EL (cell line): ENCODE results near the gene SYNE1.

Experiments
- DNase-seq: peaks from one replicate; pipeline ENCODE4 v3.0.0-alpha.2; 2016

Gene SYNE1

GRCh38 chr6:152267967-152268845, 369.0 kb downstream of the SYNE1 start:
- peak; percentile 35 for DNase-seq

- no peak for DNase-seq
These were observed 371.5 kb downstream of the SYNE1 start for GRCh38 chr6:152265651-152266050.

DNA sequence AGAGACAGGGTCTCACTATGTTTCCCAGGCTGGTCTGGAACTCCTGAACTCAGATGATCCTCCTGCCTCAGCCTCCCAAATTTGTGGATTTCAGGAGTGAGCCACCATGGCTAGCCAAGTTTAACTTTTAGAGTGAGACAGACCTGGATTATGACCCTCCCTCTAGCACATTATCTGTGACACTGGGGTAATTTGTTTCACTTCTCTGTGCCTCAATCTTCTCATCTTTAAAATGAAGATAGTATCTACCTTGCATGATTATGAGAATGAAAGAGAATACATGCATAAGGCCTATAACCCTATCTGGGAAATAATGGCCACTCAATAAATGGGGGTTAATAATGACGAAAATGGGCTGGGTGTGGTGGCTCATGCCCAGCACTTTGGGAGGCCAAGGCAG, 373.6 kb downstream of the SYNE1 start:
- DNase-seq, result no peak

- DNase-seq, result no peak
These were observed 376.0 kb downstream of the SYNE1 start for GRCh38 chr6:152261179-152261578.

- DNase-seq, result no peak
These were observed 377.9 kb downstream of the SYNE1 start for GRCh38 chr6:152259234-152259633.

- no peak for DNase-seq
These were observed 379.6 kb downstream of the SYNE1 start for GRCh38 chr6:152257581-152257980.

DNA sequence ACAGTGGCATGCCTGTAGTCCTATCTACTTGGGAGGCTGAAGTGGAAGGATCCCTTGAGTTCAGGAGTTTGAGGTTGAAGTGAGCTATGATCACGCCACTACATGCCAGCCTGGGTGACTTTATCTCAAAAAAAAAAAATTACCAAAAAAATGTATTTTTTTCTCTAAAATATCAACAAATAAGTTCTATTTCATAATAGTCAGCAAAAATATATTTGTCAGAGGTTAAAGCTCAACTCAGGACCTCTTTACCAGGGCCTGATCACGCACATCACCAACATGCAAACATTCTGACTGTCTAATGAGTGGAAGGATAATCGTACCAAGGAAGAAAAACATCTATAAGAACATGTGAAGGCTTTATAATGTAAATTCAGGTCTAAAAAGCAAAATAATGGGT, 387.0 kb downstream of the SYNE1 start:
- DNase-seq, result no peak

- DNase-seq, result no peak
These were observed 388.2 kb downstream of the SYNE1 start for GRCh38 chr6:152248980-152249379.

GRCh38 chr6:152246554-152247337, 390.4 kb downstream of the SYNE1 start:
- no peak for DNase-seq

GRCh38 chr6:152244998-152245630, 392.0 kb downstream of the SYNE1 start:
- DNase-seq, result no peak

DNA sequence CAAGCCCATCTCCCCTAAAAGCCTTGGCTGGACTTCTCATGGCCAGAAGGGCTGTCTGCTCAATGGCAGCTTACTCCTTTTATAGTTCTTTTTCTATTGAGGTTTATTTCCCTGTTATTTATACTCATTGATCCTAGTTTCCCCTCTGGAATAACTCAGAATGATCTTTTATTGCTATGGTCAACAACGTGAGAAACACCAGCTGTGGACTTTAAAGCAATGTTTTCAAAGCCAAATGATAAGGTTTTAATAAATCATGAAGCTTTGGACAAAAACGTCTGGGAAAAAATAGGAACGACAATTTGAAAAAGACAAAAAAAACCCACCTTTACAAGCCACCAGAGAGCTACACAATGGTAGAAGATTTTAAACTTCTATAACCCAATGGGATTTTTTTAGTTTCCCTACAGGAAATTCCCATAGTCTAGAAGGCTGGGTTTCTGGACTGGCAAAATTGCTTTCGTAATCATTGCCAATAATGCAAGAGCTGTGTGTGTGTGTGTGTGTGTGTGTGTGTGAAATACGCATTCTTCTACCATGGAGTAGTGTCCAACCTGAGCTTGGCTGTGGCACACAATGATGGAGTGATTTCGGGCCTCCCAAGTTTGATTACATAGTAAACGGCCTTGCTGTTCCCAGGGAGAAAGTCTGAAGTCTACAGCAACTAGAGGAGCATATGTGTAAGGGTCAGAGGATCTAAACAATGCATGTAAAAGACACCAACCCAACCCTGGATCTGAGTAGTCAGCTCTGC, 396.0 kb downstream of the SYNE1 start:
- no peak for DNase-seq

- no peak for DNase-seq
These were observed 396.7 kb downstream of the SYNE1 start for GRCh38 chr6:152240436-152240835.

DNA sequence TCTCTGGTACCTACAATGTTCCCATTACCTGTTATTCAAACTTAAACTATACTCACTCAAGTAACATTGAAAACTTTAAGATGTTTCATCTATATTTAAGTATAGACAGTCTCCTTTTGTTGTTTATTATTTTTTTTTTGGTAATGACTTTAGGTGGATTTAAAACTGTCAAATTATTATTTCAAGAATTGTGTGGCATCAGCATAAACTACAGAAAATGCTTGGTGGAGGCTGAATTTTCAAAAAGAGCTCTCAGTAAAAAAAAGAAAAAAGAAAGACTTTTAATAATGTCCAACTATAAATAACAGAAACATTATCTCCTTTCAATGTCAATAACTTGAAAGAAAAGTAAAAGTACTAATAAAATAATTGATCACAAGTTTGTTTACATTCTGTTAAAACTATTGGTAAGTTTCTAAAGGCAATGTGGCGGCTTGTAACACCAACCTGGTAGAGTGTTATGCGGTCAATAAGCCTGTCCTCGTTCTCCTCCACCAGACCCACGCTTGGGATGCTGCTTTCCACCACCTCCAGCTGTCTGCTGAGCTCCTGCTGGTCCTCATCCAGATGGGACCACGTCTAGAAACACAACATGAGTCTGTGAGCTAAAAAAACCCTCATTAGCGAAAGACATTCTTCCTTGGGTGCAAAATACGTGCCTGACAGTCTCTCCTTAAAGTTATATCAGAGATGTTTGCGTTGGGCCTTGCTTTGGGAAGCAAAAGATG, 400.6 kb downstream of the SYNE1 start:
- DNase-seq, result no peak

DNA sequence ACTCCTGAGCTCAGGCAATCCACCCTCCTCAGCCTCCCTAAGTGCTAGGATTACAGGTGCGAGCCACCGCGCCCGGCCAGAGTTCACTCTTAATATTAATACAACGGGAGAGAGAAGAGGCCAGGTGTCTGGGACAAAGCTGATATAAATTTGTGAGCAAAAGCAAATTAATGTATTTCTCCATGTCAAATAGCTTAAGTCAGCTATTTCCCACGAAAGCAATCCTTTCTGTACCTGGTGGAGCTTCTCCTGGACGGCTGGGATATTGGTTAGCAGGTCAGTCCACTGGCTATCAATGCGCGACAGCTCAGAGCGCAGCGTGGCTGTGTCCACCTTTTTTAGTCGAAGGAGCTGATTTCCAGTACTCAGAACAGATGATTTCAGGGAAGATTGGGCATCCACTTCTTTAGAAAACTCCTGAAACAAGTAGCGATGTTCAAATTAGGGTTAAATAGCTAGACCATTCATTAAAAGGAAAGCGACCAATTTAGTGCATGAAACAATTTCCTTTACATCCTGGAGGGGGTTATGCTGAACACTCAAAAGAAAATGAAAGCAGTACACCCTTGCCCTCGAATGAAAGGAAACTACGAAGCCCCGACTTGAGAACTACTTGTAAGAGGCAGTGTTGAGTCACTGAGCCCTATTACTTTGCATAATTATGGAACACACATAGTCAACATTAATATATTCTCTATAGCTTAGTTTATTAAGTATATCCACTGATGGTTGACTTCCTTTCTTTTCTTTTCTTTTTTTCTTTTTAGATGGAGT, 403.4 kb downstream of the SYNE1 start:
- DNase-seq, result no peak

GRCh38 chr6:152232501-152233151, 404.5 kb downstream of the SYNE1 start:
- peak; percentile 46 for DNase-seq

DNA sequence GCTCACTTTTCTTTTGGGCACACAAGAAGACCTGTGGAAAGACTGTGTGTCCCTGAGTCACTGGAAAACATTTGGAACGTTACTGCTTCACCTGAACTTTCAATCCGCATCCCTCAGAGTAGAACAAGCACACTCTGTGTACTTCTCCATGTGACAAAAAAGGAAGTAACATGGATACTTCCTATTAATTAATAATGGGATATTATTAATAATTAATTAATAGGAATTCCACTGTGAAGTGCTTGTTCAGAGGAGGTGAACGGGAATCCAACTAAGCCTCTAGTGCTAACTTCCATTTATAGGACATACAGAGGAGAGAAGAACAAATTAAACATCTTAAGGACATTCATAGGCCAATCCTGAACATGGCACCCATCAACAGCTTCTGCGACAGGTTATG, 407.8 kb downstream of the SYNE1 start:
- no peak for DNase-seq

- DNase-seq, result no peak
These were observed 411.0 kb downstream of the SYNE1 start for GRCh38 chr6:152226119-152226518.

DNA sequence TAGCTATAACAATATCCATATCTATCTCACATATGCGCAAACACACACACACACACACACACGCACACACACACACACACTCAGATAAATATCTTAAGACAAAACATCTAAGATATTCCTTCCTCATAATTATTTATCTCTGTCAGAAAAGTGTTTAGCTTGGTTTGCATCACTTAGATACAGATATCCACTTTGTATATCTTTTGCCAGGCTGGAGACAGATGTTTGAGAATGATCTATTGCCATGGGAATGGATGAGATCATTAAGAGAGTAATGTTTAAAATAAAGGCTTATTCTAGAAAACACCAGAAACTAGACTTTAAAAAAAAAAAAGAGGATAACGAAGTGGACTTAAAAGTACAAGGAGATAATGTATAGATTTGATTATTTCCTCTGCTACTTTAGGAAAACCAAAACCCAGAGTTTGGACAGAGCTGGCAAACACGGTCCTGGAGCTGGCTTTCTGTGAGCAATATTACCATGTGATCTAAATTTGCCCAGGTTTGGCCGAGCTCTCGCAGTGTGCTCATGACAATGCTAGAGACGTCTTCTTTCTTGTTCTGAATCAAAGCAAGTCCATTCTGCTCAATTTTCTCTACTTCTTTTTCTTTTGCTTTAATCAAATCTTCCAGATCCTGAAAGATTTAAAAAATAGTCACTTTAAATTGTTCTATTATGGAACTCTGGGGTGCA, 411.8 kb downstream of the SYNE1 start:
- no peak for DNase-seq

DNA sequence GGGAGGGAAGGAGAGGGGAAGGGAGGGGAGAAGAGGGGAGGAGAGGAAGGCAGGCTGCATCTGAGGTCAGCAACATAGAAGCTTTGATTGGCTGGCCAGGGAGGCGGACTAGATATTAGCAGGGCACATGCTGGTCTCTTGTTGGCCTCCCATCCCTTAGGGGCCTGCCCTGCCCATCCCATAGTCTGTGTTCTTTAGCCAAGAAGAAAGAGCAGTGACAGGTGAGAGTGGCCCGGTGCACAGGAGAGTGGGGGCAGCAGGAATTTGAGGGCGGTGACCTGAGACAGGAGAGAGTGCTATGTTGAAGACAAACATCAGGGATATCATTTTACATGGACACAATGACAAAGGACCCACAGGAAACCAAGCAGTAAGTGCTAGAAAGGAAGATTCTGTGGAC, 413.5 kb downstream of the SYNE1 start:
- DNase-seq, result no peak
